HT-29 (cell line): ENCODE results near the gene CDH24. TPM values are rescaled to one million over a fixed set of nuclear protein-coding genes. Genes with fewer than 3 reads are reported as not detected.
"Not testable (repeated sequence)": the region's sequence is repeated elsewhere in the genome, so short reads cannot be mapped to it uniquely, and the experiment has no call there.

Experiments
- DNase-seq: peaks from one replicate; pipeline ENCODE4 v3.0.0-alpha.2; 2015; ENCODE audit warnings: low spot score
- total RNA-seq: library from RNA; depleted of rRNA; stranded (reverse); fragments of >200 nt; shearing (Covaris generic); gene quantifications from 2 replicates; pipeline ENCODE4 v1.2.3, GENCODE V29; 2014

CDH24 gene
- total RNA-seq, 1 experiment from 2014 or later: 15.0 TPM

DNA sequence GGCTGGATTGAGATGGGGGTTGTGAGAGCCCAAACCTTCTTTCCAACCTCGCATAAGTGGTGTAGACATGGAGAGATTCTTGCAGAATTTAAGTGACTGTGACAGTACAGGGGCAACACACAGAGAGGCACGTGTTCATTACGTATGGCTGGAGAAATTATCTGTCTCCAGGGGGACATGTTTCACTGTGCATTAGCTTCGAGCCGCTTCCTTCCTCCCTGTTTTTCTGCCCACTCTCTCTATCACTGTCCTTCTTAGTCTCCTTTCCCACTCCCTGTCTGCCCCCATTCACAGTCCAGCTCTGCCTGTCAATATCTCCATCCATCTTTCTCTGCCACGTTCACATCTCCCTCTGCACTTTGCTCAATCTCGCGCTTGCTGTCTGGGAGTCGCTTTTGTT, 35.9 kb downstream of the CDH24 start:
- DNase-seq: no peak

DNA sequence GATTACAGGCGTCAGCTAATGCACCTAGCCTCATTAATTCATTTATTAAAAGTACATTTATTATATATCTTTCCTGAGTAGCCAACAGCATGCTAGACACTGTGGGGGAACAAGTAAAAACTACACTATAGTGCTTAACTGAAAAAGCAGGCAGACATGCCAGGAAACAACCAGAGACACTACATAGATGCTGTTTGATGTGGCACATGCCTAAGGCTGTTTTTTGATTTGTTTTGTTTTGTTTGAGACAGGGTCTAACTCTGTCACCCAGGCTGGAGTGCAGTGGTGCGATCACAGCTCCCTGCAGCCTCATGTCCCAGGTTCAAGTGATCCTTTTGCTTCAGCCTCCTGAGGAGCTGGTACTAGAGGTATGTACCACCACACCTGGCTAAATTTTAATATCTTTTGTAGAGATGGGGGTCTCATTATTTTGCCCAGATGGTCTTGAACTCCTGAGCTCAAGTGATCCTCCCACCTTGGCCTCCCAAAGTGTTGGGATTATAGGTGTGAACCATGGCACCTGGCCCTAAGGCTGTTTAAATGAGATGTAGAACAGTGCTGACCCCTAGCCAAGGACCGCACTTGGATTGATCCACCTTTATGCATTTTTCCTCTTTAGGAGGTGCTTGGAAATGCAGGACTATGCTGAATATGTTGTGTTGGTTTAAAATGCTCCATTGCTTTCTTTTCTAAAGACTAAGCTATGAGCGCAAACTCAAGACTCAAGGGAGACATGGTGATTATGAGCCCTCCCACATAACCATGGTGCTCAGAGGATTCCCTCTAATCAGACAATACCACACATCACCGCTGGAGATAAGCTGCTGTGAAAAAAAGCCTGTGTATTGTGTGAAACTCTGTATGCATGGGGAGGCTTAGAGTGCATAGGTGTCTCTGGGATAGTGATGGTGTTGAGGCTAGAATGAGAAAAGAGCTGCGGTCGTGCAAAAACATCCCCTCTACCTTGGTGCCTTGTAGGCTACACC, 36.9 kb downstream of the CDH24 start:
- no peak for DNase-seq

DNA sequence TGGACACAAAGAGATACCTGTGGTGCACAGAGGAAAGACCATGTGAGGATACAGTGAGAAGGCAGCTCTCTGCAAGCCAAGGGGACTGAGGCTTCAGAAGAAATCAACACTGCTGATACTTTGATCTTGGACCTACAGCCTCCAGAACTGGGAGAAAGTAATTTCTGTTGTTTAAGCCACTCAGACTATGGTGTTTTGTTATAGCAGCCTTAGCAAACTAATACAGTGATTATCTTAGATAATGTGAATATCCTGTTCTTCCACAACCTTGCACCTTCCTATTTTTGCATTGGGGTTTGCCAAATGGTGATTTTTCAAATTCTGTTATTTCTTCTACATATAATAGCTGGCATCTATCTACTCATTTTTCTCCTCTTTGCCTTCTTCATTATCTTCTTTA, 39.2 kb downstream of the CDH24 start:
- DNase-seq: no peak

DNA sequence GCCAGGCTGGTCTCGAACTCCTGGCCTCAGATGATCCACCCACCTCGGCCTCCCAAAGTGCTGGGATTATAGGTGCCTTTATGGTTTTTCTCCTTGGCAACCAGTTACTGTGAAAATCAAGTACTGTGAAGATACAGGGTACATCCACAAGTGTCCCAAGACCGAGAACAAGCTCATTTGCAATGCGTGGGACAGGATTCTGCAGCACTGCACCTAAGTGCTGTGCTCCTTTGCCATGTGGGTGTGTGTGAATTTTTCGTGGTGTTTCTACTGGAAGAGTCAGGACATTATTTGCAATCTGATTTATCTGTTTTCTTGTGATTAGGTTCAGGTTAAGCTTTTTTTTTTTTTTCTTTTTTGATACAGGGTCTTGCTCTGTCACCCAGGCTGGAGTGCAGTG, 40.2 kb downstream of the CDH24 start:
- no peak for DNase-seq

DNA sequence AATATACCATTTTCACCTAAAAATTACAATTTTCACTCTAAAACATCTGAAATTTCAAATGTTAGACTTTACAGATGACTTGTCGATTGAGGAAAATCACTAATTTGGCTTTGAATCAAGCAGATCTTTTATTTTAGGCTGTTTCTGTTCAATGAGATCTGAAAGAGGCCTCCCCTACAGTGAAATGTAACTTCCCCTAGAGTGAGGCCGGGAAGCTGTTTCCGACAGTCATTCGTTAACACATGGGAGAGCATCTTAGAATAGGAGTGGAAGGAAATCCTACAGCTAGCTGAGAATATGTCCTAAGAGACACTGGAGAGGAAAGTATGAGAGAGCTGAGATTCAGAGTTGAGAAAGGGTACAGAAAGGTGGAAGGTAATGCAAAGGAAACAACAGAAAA, 41.7 kb downstream of the CDH24 start:
- no peak for DNase-seq

DNA sequence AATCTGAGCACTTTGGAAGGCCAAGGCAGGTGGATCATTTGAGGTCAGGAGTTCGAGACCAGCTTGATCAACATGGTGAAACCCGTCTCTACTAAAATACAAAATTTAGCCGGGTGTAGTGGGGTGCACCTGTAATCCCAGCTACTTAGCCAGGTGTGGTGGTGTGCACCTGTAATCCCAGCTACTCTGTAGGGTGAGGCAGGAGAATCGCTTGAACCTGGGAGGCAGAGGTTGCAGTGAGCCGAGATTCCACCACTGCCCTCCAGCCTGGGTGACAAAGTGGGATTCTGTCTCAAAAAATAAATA, 43.6 kb downstream of the CDH24 start:
- DNase-seq: not testable (repeated sequence)

DNA sequence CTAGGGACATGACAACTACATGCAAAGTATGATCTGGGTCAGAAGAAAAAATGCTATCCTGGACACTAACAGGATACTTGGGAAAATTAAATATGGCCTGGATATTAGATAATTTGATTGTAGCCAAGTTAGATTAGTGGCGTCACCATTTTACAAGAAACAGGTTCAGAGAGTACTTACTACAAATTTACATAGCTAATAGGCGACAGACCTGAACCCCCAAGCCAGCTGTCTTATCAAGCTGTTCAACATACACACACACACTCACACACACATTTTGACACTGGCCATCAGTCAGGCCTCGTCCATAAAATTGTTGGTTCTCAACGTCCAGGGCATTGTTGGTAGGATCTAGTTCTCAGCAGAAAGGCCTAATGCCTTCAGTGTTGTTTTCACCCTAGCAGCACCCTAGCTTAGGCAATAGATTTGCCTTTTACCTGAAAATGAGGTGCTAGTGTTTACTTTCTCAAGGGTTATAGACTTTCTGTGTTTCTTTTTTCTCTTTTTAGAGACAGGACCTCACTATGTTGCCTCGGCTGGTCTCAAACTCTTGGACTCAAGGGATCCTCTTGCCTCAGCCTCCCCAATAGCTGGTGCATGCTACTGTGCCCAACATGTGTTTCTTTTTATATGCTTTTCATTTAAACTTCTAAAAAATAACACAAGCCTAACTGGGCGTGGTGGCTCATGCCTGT, 44.1 kb downstream of the CDH24 start:
- no peak for DNase-seq

DNA sequence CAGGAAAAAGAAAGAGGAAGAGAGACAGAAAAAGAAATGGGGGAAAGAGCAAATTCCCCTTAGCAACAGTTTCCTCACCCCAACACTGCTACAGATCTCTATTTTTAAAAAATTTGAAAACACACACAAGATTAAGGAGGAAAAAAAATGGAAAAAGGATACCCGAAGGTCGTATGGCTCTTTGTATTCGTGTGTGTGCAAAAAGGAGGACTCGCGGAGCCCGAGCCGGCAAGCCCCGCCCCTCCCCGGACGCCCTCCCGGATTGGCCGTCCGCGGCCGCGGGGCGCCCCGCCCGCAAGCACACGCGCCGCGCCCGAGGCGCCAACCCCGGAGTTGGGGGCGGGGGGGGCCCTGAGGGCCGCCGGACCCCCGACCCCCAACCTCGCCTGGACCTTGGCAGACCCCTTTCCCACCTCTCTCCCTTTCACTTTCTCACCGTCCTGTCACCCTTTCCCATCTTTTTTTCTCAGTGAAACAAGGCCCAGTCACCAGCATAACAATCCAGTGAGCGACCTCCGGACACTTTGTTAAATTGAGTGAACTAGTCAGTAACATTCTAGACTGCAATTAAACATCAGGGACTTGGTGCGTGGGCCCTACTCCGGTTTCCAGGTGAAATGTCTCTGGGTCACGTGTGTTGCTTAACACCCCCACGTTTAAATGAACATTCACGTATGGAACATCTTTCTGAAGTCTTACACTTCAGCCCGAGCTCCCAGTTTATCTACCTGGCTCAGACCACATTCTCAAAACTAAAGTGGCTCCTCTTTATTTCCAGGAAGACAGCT, 47.2 kb downstream of the CDH24 start, which contains the start of gene C14orf93:
C14orf93 (minus strand) TSS at position 205 of the 788 bp plus-strand sequence. CDS start 11,120 bp downstream, outside the sequence.
- peak; percentile 58 for DNase-seq

DNA sequence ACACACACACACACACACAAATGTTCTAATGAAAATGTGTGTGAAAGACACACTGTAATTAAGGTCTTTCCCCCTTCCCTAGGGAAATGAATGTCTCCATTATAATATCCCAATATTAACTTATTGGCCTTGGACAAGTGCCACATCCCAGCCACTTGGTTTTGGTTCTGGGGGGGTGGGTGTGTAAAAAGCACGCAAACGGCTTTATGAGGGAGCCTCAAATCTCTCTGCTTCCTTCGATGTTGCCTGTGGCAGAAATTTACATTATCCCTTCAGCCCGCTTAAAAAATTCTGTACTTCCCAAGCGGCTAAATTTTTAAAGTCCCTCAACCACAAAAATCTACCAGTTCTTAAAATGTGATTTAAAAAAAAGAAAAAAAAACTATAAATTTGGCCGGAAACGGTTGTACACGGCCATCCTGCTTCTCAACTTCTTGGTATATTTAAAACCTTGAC, 47.8 kb downstream of the CDH24 start:
- DNase-seq: no peak

DNA sequence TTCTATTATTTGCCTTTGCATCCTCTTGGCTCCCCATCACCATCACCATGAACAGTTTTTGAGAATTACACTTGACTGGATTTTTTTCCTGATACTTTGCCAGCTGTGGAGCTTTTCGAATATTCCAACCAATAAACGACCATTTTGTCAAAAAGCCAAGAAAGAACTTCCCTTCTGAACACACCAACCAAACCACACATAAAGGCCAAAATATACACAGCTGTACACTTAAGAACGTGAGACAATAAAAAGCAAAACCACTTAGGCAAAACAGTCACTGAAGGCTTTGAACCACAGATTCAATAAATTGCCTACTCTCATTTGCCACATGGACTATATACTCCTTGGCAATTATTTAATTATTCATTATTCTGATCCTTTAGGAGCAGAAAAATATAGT, 48.5 kb downstream of the CDH24 start:
- no peak for DNase-seq

DNA sequence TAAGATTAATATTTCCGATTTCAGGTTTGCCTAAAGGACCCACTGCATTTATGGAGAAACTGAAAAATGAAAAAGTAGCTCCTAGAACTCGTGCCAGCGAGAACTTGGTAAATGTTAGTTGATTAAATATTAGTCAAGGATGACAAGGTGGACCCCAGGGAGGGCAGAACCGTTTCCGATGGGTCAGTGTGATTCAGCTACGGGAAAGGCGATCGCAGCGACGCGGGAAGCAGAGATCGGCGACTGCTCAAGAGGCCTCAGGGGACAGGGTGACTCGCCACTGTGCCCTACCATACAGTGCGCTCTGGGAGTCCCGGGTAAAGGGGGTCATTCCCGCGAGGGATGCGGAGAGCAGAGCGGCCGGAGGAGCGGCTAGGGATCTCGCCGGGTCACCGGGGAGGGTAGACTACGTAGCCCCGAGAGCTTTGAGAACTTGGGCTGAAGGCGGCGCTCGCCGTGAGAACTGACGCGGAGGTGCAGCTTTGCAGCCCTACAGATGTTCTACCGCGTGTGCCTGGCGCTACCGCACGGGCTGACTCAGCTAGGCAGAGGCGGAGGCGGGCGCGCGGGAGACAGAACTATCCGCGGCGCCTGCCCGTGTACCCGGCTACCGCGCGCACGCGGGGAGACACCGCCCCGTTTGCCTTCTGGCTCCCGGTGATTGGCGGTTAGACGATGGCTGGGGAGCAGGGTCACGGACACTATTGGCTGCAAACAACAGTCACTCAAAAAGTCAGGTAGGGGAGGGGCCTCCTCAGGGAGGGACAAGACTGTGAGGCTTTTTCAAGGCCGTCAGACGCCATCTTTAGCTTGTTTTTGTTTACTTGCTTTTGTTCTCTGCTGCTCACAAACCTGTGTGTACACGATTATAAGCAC, 50.5 kb downstream of the CDH24 start:
- peak; percentile 92 for DNase-seq

DNA sequence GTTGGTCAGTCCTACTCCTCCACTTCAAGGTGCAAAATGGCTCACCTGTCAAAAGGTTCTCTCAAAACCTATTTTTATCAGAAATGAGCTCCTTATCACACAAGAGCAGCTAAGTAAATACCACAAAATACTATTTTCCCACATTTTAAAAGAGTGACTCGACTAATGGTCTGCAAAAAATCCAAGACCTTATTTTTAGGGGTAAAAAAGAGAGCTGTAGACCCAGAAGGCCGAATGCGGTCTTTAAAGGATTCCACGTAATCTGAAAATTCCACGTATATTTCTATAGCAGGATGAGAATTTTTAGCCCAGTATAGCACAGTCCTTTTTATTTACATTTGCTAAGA, 51.2 kb downstream of the CDH24 start:
- no peak for DNase-seq

DNA sequence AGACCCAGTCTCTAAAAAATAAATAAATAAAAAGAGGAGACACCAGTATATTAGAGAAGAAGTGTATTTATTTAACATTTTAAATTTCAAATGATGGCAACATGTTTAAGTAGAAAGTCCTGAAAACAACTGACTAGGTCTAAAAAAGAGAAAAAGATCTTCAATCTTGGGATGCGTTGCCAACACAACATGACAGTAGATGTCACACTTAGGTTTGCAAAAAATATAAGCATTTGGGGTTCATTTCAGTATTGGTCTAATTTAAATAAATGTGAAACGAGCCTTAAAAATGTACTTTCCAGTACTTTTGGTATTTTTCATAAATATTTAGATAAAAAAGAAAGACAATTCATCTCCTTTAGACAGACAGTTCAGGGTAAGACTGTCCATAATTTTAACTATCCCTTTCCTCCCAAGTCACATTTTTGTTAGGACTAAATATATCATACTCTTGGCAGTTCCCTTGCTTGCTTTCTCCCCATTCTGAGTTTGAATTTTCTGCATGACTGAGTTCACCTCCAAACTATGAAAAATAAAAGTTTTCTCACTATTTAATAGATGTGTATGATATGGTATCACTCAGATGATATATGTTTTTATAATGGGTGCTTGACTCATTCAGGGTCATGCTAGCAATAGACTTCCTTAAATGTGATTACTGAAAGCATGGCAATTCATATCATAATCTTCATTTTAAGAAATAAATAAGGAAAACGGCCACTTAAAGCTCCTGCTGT, 51.7 kb downstream of the CDH24 start:
- DNase-seq: no peak

DNA sequence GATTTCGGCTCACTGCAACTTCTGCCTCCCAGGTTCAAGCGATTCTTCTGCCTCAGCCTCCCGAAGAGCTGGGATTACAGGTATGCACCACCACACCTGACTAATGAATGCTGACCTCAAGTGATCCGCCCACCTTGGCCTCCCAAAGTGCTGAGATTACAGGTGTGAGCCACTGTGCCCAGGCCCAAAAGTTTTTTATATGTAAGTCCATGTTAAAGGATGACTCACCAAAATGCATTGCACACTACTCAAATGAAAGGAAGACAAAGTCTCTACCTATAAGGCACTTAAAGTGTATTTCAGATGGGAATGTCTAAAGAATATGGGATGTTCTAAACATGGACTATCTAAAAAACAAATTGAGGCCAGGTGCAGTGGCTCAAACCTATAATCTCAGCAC, 53.0 kb downstream of the CDH24 start:
- not testable (repeated sequence) for DNase-seq

DNA sequence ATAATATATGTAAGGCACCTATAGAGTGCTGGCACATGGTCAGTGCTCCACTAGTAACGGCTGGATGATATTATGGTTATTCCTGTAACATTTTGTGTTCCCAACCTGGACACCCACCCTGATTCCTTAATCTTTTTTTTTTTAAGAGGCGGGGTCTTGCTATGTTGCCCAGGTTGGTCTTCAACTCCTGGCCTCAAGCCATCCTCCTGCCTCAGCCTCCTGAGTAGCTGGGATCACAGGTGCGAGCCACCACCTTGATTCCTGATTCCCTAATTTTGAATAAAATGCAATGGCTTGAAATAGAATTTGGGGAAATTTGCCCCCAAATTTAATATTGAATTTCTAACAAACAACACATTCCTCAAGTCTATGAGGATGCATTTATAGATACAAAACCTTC, 54.7 kb downstream of the CDH24 start:
- DNase-seq: no peak

DNA sequence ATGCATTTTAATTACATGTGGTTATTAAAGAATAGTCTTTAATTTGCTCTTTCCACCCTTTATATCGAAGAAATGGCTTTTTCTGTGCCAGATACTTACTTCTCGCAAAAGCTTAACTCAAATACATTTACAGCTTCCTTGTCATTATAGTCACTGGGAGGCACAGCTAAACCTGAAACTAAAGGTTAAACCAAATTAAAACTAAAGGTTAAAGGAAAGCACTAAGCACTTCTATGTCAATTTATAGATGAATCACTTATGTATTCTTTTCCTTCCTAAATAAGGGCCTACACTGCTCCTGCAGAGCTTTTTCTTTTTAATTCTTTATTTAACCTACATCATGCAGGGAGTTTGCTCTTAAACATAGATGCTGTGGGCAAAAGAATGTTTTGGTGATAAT, 56.5 kb downstream of the CDH24 start:
- no peak for DNase-seq

DNA sequence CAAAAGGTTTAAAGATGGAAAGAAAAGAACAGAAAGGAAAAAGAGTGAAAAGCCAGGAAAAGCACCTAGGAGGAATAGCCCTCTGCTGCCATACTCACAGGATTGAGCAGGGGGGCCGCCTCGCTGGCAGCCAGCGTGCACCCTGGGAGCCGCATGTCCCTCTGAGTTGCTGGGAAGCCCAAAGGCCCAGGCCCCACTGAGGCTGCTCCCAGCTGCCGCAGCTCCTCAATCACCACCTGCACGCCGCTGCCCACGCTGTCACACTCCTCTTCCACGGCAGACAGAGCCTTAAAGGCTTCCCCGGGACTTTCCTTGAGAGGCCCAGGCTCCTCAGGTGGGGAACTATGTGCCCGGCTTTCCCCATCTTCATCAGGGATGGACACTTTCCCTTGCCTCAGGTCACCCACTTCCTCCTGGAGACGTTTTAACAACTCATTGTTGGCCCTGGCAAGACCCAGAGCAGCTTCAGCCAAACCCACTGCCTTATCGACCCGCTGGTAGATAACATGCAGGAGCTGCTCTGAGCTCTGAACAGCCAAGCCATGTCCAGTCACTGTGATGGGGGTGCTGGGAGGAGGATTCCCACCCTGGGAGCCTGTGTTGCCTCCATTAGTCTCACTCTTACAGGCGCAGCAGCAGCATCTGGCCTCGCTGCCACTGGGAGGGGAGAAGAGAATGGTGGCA, 58.8 kb downstream of the CDH24 start:
- DNase-seq: no peak

DNA sequence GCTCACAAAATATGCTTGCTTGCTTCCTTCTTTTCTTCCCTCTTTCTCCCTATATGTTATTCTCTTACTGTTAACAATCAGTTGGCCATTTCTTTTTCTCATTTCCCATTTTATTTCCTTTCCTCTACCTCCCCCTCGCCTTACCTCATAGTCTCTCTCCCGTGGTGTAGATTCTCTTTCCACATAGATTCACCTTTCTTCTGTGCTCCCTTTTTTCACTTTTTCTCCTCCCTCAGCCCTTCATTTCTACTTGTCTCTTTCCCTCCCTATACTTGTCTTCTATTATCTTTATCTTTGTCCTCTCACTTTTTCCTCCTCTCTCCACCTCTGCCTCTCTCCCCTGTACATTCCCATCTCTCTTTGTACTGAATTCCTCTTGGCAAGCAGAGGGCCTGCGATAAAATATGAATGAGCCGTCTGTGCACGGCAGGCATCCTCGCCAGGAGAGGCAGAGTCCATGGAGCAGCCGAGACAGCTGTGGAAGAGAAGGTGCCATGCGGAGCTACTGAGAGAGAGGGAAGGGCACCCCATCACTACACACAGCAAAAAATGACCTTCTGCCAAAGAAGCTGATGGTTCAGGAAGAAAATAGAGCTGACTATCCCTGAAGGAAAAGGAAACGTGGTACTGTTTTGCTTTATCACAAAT, 59.5 kb downstream of the CDH24 start:
- DNase-seq: no peak
